Cerebellar nuclear complex (tissue), 1 donor: ENCODE measurements around the gene DNM1L.
A peak's percentile ranks its signal among the peaks of the same experiment; 100 is the strongest.

ENCODE experiments used
- DNase-seq, 2 experiments: peaks; one replicate each; lab custom pipeline; 2025; lab: John Stamatoyannopoulos, UW

Gene DNM1L

DNA sequence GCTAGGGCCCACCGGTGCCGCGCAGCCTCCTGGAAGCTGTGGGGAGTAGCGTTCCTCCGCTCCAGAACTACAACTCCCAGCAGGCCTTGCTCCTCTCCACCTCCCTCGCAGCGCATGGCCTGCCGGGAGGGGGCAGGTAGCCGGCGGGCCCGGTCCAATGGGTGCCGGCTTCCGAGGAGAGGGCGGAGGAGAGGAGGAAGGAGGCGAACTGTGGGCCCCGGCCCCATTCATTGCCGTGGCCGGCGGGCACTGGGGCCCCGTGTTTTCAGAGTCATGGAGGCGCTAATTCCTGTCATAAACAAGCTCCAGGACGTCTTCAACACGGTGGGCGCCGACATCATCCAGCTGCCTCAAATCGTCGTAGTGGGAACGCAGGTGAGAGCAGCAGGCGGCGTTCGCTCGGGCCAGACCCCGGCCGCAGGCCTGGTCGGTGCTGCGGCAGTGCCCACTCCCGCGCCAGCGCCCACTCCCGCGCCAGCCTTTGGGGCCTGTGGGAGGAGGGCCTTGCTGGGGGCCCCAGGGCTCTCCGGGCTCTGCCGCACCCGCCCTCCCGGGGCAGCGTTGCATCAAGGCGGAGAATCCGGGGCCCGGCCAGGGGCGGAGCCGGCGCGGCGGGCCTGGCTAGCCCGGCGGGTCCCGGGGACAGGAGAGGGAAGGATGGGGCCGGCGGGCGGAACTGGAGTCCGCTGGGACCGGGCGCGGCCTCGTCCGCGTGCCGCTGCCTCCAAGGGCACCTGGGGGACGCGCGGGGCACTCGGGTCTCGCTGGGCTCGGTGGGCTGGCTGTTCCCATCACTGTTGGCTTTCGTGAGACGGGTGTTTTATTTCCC lies at the start of gene DNM1L:
TSS of gene DNM1L (plus strand) at position 211 of the 829 bp plus-strand sequence. CDS start at position 274, 63 bp downstream.
- DNase-seq = peak; percentile 87 to 92

DNA sequence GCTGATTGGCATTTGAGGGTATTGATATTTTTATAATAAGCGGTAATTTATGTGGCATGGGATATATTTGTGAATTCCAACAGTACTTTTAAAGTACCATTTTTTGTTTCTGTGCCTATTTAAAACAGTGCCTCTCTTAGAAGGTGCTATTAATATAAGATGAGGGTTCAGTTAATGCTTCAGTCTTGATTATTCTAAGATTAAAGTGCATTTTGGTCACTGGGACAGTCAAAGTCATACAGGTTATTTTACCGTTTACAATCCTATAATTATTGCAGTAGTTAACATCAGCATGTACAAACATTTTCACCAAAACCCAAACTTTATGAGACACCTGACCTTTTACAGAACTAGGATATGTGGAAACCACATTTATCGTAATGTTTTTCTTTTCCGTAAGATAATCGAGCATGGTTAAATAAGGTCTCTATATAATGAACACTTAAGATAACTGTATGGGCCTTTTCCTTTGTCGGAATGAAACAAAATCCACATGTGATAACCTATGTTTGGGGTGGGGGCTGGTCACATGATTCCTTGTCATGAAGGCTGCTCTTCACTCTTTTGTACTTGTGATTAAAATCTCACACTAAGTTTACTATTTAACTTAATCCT lies 37.7 kb upstream of the DNM1L start:
- DNase-seq = no peak

- DNase-seq = no peak
Measured at GRCh38 chr12:32644431-32644830, 34.7 kb upstream of the DNM1L start.

GRCh38 chr12:32647275-32647674 lies 31.8 kb upstream of the DNM1L start:
- no peak for DNase-seq

DNA sequence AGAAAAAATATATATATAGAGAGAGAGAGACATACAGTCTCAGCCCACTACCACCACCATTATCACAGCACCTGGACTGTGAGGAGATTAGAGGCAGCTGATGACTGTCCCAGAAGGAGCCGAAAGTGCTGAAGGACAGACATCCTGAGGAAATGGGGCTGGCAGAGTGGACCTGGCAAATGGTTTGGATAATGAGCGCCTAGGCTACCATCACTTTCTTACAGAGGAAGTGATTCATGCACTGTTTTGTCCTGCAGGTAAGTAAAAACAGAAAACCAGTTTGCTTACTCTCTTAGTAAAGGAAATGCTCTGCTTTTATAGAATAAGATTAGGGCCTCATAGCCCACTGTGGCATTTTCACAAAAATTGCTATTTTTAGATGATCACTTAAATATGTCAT lies 28.6 kb upstream of the DNM1L start:
- no peak for DNase-seq

DNA sequence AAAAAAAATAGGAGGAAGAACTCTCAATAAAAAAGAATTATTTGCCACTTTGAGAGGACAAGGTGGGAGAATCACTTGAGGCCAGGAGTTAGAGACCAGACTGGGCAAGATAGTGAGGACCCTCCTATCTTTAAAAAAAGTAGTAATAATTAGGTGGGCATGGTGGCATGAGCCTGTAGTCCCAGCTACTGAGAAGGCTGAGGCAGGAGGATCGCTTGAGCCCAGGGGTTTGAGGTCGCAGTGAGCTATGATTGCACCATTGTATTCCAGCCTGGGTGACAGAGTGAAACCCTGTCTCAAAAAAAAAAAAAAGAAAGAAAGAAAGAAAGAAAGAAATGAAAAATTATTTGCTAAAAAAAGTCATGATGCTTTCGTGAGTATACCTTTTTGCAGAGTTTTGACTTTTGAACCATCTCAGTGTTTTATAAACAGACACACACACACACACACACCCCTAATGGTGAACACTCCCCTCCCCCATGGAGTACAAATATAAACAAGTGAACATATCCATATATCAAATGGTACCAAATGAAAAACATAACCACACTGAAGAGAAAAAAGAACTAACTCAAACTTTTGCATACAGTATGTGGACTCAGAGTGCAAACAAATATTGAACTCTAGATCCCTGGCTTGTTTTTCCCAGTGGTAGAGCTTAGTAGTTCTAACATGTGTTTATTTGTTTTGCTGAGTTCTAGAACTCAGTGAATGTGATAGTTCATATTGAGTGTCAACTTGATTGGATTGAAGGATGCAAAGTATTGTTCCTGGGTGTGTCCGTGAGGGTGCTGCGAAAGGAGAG lies 27.7 kb upstream of the DNM1L start:
- DNase-seq = no peak

DNA sequence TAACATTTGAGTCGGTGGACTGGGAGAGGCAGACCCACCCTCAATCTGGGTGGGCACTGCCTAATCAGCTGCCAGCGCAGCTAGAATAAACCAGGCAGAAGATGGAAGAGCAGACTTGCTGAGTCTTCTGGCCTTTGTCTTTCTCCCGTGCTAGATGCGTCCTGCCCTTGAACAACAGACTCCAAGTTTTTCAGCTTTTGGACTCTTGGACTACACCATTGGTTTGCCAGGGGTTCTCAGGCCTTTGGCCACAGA lies 27.2 kb upstream of the DNM1L start:
- DNase-seq = no peak

GRCh38 chr12:32659908-32660440 lies 19.1 kb upstream of the DNM1L start:
- DNase-seq = no peak

DNA sequence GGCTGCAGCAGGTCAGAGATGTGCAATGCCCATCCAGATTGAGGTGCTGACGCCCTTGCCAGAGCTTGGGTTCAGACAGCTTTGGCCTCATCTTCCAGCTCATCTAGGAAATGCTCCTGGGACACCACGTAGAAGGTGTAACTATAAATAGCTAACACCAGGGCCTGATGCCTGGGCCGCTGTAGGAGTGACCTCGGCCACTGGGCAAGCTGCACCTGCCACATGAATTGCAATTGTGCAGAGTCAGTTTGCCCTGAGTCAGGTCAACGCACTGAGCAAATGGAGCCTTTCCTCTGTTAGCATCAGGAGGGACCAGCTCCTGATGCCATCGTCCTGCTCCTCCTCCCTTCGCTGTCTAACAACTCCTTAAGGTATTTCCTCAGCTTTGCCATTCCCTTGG lies 17.4 kb upstream of the DNM1L start:
- no peak for DNase-seq

DNA sequence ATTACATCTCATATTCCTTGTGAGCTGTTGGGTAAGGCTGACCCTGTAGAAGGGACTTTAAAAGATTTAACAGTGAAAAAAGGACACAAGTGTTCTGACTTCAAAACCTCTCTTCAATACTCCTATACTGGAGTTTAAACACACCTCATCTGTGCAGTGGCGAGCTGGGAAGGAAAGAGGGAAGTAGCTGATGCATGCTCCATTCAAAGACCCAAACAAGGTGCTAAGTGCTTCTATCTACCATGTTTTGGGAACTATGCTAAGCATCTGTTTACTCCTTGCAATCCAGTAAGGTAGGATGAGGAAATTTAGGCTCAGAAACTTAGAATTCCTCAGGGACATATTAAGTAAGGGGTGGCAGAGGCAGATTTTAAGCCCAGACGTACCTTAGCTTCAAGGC lies 16.4 kb upstream of the DNM1L start:
- DNase-seq = no peak

DNA sequence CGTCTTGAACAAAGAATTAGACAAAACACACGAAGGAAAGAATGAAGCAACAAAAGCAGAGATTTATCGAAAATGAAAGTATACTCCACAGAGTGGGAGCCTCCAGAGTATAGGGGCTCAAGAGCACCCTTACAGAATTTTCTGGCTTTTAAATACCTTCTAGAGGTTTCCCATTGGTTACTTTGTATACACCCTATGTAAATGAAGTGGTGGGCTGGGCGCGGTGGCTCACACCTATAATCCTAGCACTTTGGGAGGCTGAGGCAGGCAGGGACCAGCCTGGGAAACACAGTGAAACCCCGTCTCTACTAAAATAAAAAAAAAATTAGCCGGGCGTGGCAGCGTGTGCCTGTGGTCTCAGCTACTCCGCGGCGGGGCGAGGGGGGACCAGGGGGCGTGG lies 13.1 kb upstream of the DNM1L start:
- DNase-seq = no peak

DNA sequence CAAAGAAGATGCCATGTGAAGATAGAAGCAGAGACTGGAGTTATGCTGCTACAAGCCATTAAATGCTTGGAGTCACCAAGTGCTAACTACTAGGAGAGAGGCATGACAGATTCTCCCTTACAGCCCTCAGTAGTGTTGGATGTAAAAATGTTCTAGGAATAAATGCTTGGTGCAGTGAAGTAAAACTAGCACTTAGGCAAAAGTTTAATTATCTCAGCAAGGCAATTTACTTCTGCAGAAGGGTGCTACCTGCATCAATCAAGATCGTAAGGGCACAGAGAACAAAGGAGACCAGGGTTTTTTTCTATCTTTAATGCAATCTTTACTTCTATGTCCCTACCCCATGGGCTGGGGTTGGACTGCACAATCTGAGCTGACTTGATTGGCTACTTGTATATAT lies 9.5 kb upstream of the DNM1L start:
- no peak for DNase-seq

GRCh38 chr12:32671930-32672780 lies 6.9 kb upstream of the DNM1L start:
- peak in 1 of 2 experiments; percentile 88 for DNase-seq

- no peak for DNase-seq
Measured at GRCh38 chr12:32679920-32680237, 778 bp downstream of the DNM1L start.

DNA sequence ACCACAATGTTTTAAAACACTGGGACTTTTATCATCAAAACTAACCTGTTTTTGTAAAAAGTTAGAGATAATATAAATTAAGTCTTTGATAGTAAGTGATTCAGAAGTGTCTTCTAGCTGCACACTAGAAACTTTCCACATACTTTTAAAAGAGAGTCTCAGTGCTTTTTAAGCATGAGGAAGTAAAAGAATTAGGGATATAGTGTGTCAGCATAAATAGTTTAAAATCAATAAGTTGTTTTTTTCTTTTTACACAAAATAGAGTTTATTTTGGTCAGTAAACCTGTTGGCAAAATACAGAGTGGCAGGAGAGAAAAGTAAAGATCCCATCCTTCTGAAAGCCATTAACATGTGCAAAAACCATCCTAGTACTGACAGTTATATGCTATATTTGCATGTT lies 1.7 kb downstream of the DNM1L start:
- DNase-seq = no peak

DNA sequence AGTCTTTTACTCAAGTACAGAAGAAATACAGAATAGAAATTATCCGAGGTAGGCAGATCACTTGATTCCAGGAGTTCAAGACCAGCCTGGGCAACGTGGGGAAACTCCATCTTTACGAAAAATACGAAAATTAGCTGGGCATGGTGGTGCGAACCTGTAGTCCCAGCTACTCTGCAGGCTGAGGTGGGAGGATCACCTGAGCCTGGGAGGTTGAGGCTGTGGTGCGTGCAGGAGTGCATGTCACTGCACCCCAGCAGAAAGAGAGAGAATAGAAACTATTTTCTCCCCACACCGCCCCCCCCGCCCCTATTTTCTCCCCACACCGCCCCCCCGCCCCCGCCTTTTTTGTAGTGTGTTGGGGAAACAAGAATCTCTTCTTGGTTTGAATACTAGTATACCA lies 2.2 kb downstream of the DNM1L start:
- DNase-seq = no peak

DNA sequence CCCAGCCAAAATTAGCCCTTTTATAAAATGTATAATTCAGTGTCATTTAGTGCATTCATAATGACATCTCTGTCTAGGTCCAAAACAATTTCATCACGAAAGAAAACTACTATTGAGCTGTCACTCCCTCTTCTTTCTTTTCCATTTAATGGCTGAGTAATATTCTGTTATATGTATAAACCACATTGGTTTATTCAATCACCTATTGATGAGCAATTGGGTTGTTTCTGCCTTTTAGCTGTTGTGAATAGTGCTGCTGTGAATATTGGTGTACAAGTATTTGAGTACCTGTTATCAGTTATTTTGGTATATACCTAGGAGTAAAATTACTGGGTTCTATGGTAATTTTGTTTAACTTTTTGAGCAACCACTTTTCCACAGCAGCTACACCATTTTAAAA lies 7.2 kb downstream of the DNM1L start:
- DNase-seq = no peak

DNA sequence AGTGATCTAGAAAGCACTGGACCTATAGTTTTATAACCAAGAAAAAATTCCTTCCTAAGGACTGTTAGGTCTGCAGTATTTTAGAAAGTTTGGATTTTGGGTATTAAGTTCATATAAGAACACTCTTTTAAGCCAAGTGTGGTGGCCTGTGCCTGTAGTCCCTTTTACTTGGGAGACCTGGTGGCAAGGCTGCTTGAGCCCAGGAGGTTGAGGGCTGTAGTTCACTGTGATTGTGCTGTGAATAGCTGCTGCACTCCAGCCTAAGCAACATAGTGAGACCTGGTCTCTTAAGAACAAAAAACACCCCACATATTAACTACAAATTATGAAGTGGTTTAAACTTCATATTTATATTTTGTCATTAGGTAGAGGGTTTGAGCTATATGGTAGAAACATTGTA lies 9.7 kb downstream of the DNM1L start:
- no peak for DNase-seq

- no peak for DNase-seq
Measured at GRCh38 chr12:32690927-32691326, 11.8 kb downstream of the DNM1L start.

GRCh38 chr12:32692358-32692757 lies 13.3 kb downstream of the DNM1L start:
- DNase-seq = no peak

DNA sequence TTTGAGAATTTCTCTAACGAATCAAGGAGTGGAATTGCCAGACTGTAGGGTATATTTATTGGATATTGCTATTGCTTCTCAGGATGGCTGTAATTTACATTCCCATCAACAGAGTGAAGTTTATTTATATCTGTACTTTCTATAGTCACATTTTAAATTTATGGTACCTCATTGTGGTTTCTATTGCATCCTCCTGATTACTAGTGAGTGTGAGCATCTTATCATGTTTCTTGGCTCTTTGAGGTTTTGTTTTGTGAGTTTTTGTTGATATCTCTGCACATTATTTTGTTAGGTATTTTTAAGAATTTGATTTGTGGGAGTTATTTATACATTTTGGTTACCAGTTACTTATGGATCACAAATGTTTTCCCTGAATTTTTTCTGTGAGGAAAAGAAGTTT lies 13.9 kb downstream of the DNM1L start:
- DNase-seq = no peak

GRCh38 chr12:32695787-32696186 lies 16.7 kb downstream of the DNM1L start:
- no peak for DNase-seq
